Medulla oblongata (tissue), 1 donor: ENCODE measurements around the gene SWAP70.
"Not testable (repeated sequence)": the region's sequence is repeated elsewhere in the genome, so short reads cannot be mapped to it uniquely, and the experiment has no call there.

Source experiments
- DNase-seq: peaks from one replicate; pipeline ENCODE4 v3.0.0-alpha.2; 2015; ENCODE audit errors: extremely low spot score

SWAP70 gene

DNA sequence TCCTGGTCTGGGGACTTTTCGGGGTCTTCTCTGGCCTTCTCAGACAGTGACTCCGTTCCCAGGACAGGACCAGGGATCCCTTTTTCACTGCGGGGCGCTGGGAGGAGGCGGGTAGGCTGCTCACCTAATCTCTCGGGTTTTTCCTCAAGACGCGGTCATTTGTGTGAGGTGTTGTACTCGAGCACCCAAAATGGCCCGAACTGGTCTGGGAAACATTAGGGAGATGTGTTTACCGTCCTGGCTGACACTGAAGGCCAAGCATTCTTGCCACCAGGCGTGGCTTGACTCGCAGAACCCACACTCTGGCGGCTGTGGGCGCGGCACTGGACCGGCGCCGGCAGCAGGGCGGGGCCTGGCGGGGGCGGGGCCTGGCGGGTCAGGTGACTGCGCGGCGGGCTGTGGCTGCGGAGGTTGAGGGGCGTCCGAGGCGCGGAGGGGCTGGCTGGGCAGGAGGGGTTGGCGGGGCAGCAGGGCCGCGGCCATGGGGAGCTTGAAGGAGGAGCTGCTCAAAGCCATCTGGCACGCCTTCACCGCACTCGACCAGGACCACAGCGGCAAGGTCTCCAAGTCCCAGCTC is at the start of gene SWAP70:
Gene SWAP70 (plus strand): TSS at position 379 of the 577 bp plus-strand sequence. CDS start 103 bp downstream, at position 482.
- peak; percentile 81 for DNase-seq

GRCh38 chr11:9615031-9615451 is 48.8 kb upstream of the SWAP70 start:
- peak; percentile 35 for DNase-seq

- no peak for DNase-seq
Measured at GRCh38 chr11:9616042-9616675, 47.7 kb upstream of the SWAP70 start.

GRCh38 chr11:9616858-9617257 is 47.0 kb upstream of the SWAP70 start:
- DNase-seq, result no peak

GRCh38 chr11:9617940-9618339 is 45.9 kb upstream of the SWAP70 start:
- DNase-seq, result no peak

GRCh38 chr11:9619004-9619403 is 44.9 kb upstream of the SWAP70 start:
- no peak for DNase-seq

DNA sequence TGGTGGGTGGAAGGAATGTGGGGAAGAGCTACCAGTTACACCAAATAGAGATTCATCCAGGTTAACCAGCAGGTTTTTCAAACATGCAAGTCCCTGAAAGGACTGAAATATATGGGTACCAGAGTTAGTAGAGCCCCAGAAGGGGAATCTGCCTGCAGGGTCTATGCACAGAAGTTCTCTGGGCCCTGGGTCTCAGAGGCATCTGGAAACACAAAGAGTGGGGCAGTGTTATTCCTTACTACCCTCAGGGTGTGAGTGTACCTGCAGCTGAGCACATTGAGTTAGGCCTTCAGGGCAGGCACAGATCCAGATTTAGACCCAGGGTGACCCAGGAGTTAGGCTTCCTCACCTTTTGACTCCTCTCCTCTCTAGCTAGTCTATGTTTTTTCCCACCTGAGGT is 43.9 kb upstream of the SWAP70 start:
- no peak for DNase-seq

DNA sequence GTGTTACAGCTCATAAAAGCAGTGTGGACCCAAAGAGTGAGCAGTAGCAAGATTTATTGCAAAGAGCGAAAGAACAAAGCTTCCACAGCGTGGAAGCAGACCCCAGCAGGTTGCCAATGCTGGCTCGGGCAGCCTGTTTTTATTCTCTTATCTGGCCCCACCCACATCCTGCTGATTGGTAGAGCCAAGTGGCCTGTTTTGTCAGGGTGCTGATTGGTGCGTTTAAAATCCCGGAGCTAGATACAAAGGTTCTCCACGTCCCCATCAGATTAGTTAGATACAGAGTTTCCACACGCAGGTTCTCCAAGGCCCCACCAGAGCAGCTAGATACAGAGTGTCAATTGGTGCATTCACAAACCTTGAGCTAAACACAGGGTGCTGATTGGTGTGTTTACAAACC is 41.5 kb upstream of the SWAP70 start:
- not testable (repeated sequence) for DNase-seq

- DNase-seq, result not testable (repeated sequence)
Measured at GRCh38 chr11:9623053-9623452, 40.8 kb upstream of the SWAP70 start.

DNA sequence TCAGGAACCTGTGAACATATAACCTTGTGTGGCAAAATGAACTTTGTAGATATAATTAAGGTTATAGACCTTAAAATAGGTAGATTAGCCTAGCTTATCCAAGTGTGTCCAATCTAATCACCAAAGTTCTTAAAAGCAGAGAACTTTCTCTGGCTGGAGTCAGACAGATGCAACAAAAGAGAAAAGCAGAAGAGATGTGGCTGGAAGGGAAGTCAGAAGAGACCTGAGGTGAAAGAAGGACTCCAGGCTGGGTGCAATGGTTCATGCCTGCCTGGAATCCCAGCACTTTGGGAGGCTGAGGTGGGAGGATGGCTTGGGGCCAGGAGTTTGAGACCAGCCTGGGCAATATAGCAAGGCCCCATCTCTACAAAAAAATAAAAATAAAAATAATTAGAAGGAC is 39.4 kb upstream of the SWAP70 start:
- no peak for DNase-seq

GRCh38 chr11:9625162-9625561 is 38.7 kb upstream of the SWAP70 start:
- DNase-seq, result peak; percentile 25

DNA sequence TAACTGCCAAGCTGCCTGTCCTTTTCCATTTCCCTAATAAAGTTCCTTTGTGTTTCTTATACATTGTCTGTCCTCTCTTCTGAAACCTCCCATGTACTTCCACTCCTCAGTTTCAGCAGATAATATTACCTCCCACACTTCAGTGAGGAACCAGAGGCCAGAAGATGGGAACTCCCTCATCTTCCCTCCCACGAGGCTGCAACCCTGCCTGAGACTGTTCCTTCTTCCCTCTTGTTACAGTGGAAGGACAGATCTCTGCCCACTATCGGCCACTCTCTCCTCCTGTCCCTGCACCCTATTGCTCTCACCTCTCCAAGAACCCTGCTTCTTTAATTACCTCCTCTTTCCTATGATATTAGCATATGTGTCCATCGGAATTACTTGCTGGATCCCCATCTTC is 38.1 kb upstream of the SWAP70 start:
- DNase-seq, result peak; percentile 24

GRCh38 chr11:9626496-9627394 is 37.1 kb upstream of the SWAP70 start:
- DNase-seq, result no peak

DNA sequence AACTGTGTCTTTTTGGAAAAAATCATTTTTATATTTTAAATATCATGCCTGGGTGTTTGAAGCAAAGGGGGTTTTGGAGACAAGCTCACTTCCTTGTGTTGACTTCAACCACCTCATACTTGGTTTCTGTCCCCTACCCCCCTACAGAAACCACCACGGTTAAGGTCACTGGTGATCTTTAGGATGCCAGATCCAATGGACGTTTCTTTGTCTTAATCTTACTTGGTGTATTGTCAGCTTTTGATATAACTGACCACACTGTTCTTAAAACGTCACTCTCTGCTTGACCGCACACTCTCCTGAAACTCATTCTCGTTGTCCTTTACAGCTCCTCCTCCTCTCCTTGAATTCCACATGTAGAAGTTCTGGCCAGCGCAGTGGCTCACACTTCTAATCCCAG is 34.8 kb upstream of the SWAP70 start:
- DNase-seq, result no peak

DNA sequence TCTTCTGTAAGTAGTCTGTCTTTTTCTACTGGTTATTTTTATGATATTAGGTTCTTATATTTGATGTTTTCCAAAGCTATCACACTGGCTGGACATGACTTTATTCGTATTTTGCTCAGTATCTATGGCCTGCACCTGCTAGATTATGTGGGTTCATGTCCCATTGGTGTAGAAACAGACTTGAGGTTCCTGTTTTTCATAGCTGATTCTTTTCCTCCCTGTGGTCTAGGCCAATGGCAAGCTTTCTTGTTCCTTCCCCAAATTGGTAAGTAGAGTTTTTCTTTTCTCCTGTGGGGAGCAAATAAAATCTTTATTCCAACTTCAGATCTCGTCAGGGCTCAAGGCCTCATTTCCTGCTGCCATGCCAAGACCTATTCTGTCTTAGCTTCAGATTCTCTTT is 30.2 kb upstream of the SWAP70 start:
- peak; percentile 27 for DNase-seq

DNA sequence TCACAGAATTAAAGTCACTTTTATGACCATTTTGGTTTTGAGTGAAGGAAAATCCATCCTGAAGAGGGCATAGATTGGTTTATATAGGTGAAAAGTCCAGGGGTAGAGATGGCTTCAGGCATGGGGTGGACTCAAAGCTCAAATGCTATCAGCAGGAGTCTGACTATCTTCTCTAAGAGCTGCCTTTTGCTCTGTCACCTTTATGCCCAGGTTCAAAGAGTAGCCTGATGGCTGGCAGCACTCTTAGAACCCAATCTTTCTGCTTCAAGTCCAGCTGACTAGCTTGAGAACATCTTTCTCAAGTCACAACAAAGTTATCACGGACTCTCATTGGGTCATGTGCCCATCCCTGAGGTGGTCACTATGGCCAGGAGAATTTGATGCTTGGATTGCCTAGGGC is 27.2 kb upstream of the SWAP70 start:
- DNase-seq, result no peak

- peak; percentile 42 for DNase-seq
Measured at GRCh38 chr11:9639099-9639498, 24.8 kb upstream of the SWAP70 start.

GRCh38 chr11:9639985-9640384 is 23.9 kb upstream of the SWAP70 start:
- peak; percentile 71 for DNase-seq

DNA sequence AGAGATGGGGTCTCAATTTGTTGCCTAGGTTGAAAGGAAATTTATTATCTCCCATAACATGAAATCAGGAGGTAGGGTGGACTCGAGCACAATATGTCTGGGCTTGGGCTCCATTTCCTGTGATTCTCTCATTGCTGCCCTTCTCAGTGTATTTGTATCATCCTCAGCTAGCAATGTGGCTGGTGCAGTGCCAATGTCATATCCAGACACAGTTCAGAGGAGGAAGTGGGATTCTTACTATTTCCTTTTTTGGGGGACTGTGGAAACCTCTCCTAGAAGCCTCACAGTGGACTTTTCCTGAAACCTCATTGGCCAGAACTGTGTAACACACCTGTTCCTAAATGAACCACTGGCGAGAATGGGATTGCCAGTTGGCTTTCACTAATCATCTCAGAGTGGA is 21.0 kb upstream of the SWAP70 start:
- DNase-seq, result peak; percentile 56

DNA sequence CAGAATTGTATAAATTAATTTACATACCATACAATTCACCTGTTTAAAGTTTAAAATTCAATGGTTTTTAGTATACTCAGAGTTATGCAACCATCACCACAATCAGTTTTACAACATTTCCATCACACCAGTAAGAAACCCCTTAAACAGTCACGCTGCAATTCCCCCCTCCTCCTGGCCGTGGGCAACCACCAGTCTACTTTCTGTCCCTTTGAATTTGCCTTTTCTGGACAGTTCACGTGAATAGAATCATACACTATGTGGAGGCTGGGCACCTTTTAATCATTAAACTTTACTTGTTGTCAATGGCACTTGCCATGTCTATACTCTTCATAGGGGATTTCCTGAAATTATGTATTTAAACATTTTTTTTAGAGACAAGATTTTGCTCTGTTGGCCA is 20.1 kb upstream of the SWAP70 start:
- no peak for DNase-seq

DNA sequence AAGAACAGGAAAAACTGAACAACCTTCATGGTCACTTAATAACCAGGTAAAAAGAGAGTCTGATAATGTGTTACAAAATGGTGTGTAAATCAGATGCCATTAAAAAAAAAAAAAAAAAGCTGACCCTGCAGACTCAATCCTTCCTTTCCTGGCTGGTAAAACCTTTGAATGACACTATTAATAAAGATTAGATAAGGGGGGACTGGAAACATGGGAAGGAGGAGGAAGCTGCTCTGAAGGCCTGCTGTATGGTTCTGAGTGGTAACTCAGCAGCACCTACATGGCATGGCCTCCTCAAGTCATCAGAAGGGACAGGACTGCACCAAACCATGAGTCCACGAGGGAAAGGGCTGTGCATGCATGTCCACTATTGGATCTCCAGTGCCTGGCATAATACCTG is 18.0 kb upstream of the SWAP70 start:
- no peak for DNase-seq

DNA sequence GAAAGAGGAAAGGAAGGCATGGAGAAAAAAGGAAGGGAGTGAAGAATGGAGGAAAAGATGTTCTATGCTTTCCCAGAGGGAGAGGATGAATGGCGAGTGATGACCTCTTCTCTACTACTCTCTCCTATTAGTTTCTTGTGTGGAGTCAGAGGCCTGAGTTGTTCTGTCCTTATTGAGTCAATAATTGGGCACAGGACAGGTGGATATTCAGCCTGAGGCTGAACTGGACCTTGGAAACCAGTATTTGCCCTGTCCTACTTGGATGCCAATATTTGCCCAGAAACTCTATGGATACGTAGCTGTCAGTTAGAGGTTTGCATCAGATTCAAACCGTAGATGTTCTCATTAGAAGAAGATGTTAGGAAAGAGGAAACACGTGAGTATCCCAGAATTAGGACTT is 17.6 kb upstream of the SWAP70 start:
- DNase-seq, result no peak

DNA sequence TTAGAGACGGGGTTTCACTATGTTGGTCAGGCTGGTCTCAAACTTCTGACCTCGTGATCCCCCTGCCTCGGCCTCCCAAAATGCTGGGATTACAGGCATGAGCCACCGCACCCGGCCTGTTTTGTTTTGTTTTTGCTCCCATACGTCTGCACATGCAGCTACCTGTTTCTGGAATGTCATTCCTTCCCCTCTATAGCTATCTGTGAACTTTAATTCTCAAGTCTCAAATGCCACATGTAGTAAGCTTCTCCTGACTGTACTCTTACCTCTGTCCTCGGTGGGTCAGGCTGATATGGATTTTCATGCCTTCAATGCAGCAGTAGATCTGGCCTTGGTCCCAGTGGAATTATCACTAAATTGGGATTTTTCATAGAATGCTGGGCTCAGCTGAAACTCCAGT is 12.4 kb upstream of the SWAP70 start:
- DNase-seq, result no peak
